ENCODE data around the gene AATF.

DNA sequence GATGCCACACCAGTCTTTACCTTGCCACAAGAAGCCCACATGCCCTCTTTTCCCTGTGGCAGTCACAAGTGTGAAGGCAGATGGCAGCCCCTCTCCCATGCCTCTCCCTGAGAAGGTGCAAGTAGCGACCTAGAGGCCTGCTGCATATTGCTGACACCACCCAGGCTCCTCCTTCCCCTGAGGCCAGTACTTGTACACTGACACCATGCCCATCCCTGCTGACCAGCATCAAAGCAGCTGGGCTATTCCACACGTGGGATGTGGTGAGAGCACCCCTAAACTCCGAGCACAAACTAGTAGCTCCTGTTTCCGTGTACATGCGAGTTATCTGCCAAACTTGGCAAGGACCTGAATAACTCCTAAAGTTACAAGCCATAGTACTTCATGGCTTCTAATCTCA lies 149.4 kb downstream of the AATF start:
- TF ChIP-seq, protein P1, sequence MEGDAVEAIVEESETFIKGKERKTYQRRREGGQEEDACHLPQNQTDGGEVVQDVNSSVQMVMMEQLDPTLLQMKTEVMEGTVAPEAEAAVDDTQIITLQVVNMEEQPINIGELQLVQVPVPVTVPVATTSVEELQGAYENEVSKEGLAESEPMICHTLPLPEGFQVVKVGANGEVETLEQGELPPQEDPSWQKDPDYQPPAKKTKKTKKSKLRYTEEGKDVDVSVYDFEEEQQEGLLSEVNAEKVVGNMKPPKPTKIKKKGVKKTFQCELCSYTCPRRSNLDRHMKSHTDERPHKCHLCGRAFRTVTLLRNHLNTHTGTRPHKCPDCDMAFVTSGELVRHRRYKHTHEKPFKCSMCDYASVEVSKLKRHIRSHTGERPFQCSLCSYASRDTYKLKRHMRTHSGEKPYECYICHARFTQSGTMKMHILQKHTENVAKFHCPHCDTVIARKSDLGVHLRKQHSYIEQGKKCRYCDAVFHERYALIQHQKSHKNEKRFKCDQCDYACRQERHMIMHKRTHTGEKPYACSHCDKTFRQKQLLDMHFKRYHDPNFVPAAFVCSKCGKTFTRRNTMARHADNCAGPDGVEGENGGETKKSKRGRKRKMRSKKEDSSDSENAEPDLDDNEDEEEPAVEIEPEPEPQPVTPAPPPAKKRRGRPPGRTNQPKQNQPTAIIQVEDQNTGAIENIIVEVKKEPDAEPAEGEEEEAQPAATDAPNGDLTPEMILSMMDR (IDR thresholded peaks at IDR 0.05): no peak
- no peak for TF ChIP-seq POLR2A (IDR thresholded peaks at IDR 0.05)

Measured in breast epithelium (tissue), 3 donors.